ENCODE data around the gene OLFML1. TPM values are rescaled to one million over a fixed set of nuclear protein-coding genes. Genes with fewer than 3 reads are reported as not detected.

The OLFML1 gene
- total and polyA plus RNA-seq, 2 of the 13 experiments (the other 11 are each of a cell fraction or from before 2014, with no cell fraction given): 0.89 to 0.90 TPM

GRCh38 chr11:7490054-7490453, 4.7 kb downstream of the OLFML1 start (continued):
- TF ChIP-seq HDAC2 (CRISPR knock-in tag; IDR thresholded peaks at IDR 0.05) (no peak), REPIN1 (CRISPR knock-in tag; IDR thresholded peaks at IDR 0.05; ENCODE audit: borderline replicate concordance, low read depth) (no peak), ZNF780A (CRISPR knock-in tag; IDR thresholded peaks at IDR 0.05) (no peak), KLF12 (CRISPR knock-in tag; IDR thresholded peaks at IDR 0.05; ENCODE audit: borderline replicate concordance) (no peak), ZBTB43 (CRISPR knock-in tag; conservative IDR thresholded peaks at IDR 0.05) (no peak), CEBPZ (IDR thresholded peaks at IDR 0.05; ENCODE audit: low read length) (no peak), ZNF235 (CRISPR knock-in tag; IDR thresholded peaks at IDR 0.05; ENCODE audit: borderline replicate concordance) (no peak), PLRG1 (conservative IDR thresholded peaks at IDR 0.05) (no peak)

GRCh38 chr11:7490535-7490934, 5.2 kb downstream of the OLFML1 start:
- POLR2A ChIA-PET: no interaction called here
- Histone ChIP-seq H3K9ac (ENCODE audit: insufficient read depth, low read depth, low read length) (no peak overlapping the region), H3K27me3 (ENCODE audit: control insufficient read depth in 1 of 2, insufficient read depth in 2 of 2, low read length in 2 of 2) (no peaks in the 10 kb centered on the region), H3K4me2 (ENCODE audit: low read depth, low read length) (no peak overlapping the region), H3K36me3 (replicated peaks in 1 of 2; ENCODE audit: control insufficient read depth in 1 of 2, insufficient read depth in 2 of 2, low read length in 2 of 2) (no peaks in the 10 kb centered on the region), H3K4me1 (ENCODE audit: insufficient read depth, low read length) (peaks cover 26% of the 10 kb centered on the region), H3K27ac (ENCODE audit: extremely low read length, insufficient read depth, low read length) (no peak overlapping the region), H3K4me3 (replicated peaks in 1 of 3; ENCODE audit: insufficient read depth in 1 of 3, low read depth in 2 of 3, low read length in 3 of 3) (no peak overlapping the region), H3K79me2 (ENCODE audit: insufficient read depth, low read length) (no peaks in the 10 kb centered on the region), H4K20me1 (ENCODE audit: insufficient read depth, low read length) (no peaks in the 10 kb centered on the region), H3K9me3 (ENCODE audit: low read length) (no peaks in the 10 kb centered on the region), H2AFZ (ENCODE audit: low read length) (no peak overlapping the region)
- ATAC-seq (no peak), DNase-seq (ENCODE audit: low spot score) (no peak), FAIRE-seq (no peak)
- WGBS (ENCODE audit: low lambda C conversion rate): 35% methylated on average over 1 of the region's 1 CpG
- intact Hi-C loops (cut with micrococcal nuclease; ENCODE audit: unreplicated experiment): no loop called here
- in situ Hi-C loops (cut with HindIII; ENCODE audit: extremely low pct_ligation_motif_present, low pct_unique_long_range_greater_than_20kb): no loop called here
- no TSS peak for BruUV-seq (replicated peaks)
- CTCF ChIA-PET (ENCODE audit: low intra/inter-chr PET ratio, low total read pairs): no interaction called here
- TF ChIP-seq ZFP1 (CRISPR knock-in tag; IDR thresholded peaks at IDR 0.05) (no peak), ZNF576 (CRISPR knock-in tag; IDR thresholded peaks at IDR 0.05) (no peak), ZNF749 (CRISPR knock-in tag; IDR thresholded peaks at IDR 0.05; ENCODE audit: borderline replicate concordance) (no peak), ZFP91 (CRISPR knock-in tag; IDR thresholded peaks at IDR 0.05; ENCODE audit: borderline replicate concordance) (no peak), ZZZ3 (CRISPR knock-in tag; IDR thresholded peaks at IDR 0.05; ENCODE audit: borderline replicate concordance) (no peak), ZNF354B (CRISPR knock-in tag; IDR thresholded peaks at IDR 0.05) (no peak), MTERF4 (CRISPR knock-in tag; IDR thresholded peaks at IDR 0.05) (no peak), U2AF2 (IDR thresholded peaks at IDR 0.05; ENCODE audit: low read depth, low read length) (no peak), ZNF230 (CRISPR knock-in tag; IDR thresholded peaks at IDR 0.05) (no peak)

Measured in HepG2 (cell line).